ENCODE data around the gene THBS4. TPM values are rescaled to one million over a fixed set of nuclear protein-coding genes. Genes with fewer than 3 reads are reported as not detected.

Gene THBS4
- polyA plus RNA-seq, 1 donor from 2014 or later = 6.3 TPM

GRCh38 chr5:80059354-80059980, 24.3 kb downstream of the THBS4 start:
- Histone ChIP-seq H3K27ac (ENCODE audit: low read length) (no peak overlapping the region), H2AFZ (ENCODE audit: low read depth, low read length) (no peak overlapping the region), H3K79me2 (replicated peaks; ENCODE audit: insufficient read depth, low read length) (no peaks in the 10 kb centered on the region), H3K27me3 (ENCODE audit: insufficient read depth, low read depth, low read length) (no peaks in the 10 kb centered on the region), H3K4me3 (ENCODE audit: low read length) (no peak overlapping the region), H3K9ac (ENCODE audit: low read length) (no peak overlapping the region), H3K36me3 (ENCODE audit: insufficient read depth, low read length) (no peaks in the 10 kb centered on the region), H3K9me2 (ENCODE audit: insufficient read depth, low read length) (no peaks in the 10 kb centered on the region), H3K9me3 (ENCODE audit: low read length) (no peaks in the 10 kb centered on the region), H3K4me2 (ENCODE audit: low read length) (no peak overlapping the region), H4K20me1 (ENCODE audit: insufficient read depth) (no peaks in the 10 kb centered on the region), H3F3A (ENCODE audit: insufficient read depth, low read length, poor library complexity, severe bottlenecking) (no peaks in the 10 kb centered on the region)
- TF ChIP-seq SMC3 (conservative IDR thresholded peaks at IDR 0.05; ENCODE audit: poor library complexity) (no peak), MXI1 (conservative IDR thresholded peaks at IDR 0.05; ENCODE audit: poor library complexity, severe bottlenecking) (no peak), REST (IDR thresholded peaks at IDR 0.05; ENCODE audit: borderline replicate concordance) (no peak), POLR2AphosphoS5 (IDR thresholded peaks at IDR 0.05) (no peak), EZH2 (IDR thresholded peaks at IDR 0.05; ENCODE audit: borderline replicate concordance, insufficient read depth, low read length, poor library complexity, severe bottlenecking) (no peak), CTCF (IDR thresholded peaks at IDR 0.05; ENCODE audit: poor library complexity, severe bottlenecking) (no peak), EP300 (conservative IDR thresholded peaks at IDR 0.05; ENCODE audit: poor library complexity, severe bottlenecking) (no peak), TAF1 (IDR thresholded peaks at IDR 0.05; ENCODE audit: low read depth) (no peak), RAD21 (conservative IDR thresholded peaks at IDR 0.05) (no peak)

GRCh38 chr5:80060966-80061365, 25.8 kb downstream of the THBS4 start:
- Histone ChIP-seq H3K4me2 (ENCODE audit: low read length) (no peak overlapping the region), H3K27me3 (ENCODE audit: insufficient read depth, low read depth, low read length) (no peaks in the 10 kb centered on the region), H3K36me3 (ENCODE audit: insufficient read depth, low read length) (no peaks in the 10 kb centered on the region), H3K4me3 (ENCODE audit: low read length) (no peak overlapping the region), H2AFZ (ENCODE audit: low read depth, low read length) (no peak overlapping the region), H4K20me1 (ENCODE audit: insufficient read depth) (no peaks in the 10 kb centered on the region), H3K27ac (ENCODE audit: low read length) (no peak overlapping the region), H3K9ac (ENCODE audit: low read length) (no peak overlapping the region), H3K9me3 (ENCODE audit: low read length) (no peaks in the 10 kb centered on the region), H3K79me2 (replicated peaks; ENCODE audit: insufficient read depth, low read length) (no peaks in the 10 kb centered on the region), H3K9me2 (ENCODE audit: insufficient read depth, low read length) (no peaks in the 10 kb centered on the region), H3F3A (ENCODE audit: insufficient read depth, low read length, poor library complexity, severe bottlenecking) (no peaks in the 10 kb centered on the region)
- TF ChIP-seq REST (IDR thresholded peaks at IDR 0.05; ENCODE audit: borderline replicate concordance) (no peak), RAD21 (conservative IDR thresholded peaks at IDR 0.05) (no peak), EP300 (conservative IDR thresholded peaks at IDR 0.05; ENCODE audit: poor library complexity, severe bottlenecking) (no peak), CTCF (IDR thresholded peaks at IDR 0.05; ENCODE audit: poor library complexity, severe bottlenecking) (no peak), EZH2 (IDR thresholded peaks at IDR 0.05; ENCODE audit: borderline replicate concordance, insufficient read depth, low read length, poor library complexity, severe bottlenecking) (no peak), TAF1 (IDR thresholded peaks at IDR 0.05; ENCODE audit: low read depth) (no peak), SMC3 (conservative IDR thresholded peaks at IDR 0.05; ENCODE audit: poor library complexity) (no peak), MXI1 (conservative IDR thresholded peaks at IDR 0.05; ENCODE audit: poor library complexity, severe bottlenecking) (no peak), POLR2AphosphoS5 (IDR thresholded peaks at IDR 0.05) (no peak)
